Spinal cord (tissue), 10 donors: Measurements from ENCODE around the gene TJAP1. TPM values are rescaled to one million over a fixed set of nuclear protein-coding genes. Genes with fewer than 3 reads are reported as not detected.

Experiments used
- DNase-seq, 6 donors: peaks; one replicate each; pipeline versions ENCODE4 v3.0.0 to v3.0.0-alpha.2; 2013 to 2015; ENCODE audit warnings: low spot score in 6 of 6, low read depth in 4 of 6
- H3K27ac ChIP-seq: one replicate; pipeline ENCODE4 v1.5.1; 2013; ENCODE audit warnings: low read depth, low read length, control low read depth
- H3K27me3 ChIP-seq: one replicate; pipeline ENCODE4 v1.6.1; 2013; ENCODE audit warnings: low read length; ENCODE audit not compliant: control insufficient read depth, insufficient read depth
- H3K36me3 ChIP-seq: one replicate; pipeline ENCODE4 v1.6.1; 2013; ENCODE audit warnings: low read length; ENCODE audit not compliant: control insufficient read depth, insufficient read depth
- H3K4me1 ChIP-seq: one replicate; pipeline ENCODE4 v1.6.1; 2013; ENCODE audit warnings: low read length; ENCODE audit not compliant: control insufficient read depth, insufficient read depth
- H3K4me3 ChIP-seq: one replicate; pipeline ENCODE4 v1.5.1; 2013; ENCODE audit warnings: low read depth, low read length, control low read depth
- H3K9me3 ChIP-seq: one replicate; pipeline ENCODE4 v1.6.1; 2013; ENCODE audit warnings: low read length; ENCODE audit not compliant: control insufficient read depth, insufficient read depth
- WGBS: methylation state at CpG from one replicate; pipeline ENCODE4 v1.1.5; 2013; ENCODE audit warnings: missing lambda C conversion rate; ENCODE audit not compliant: insufficient coverage; 5-methylcytosine and 5-hydroxymethylcytosine counted together
- polyA plus RNA-seq, 2 donors: library from polyadenylated mRNA; unstranded; fragments of 120-200 nt; gene quantifications; one replicate each; pipeline ENCODE4 v1.2.1, GENCODE V29; 2013; ENCODE audit not compliant: insufficient read length in 2 of 2
- total RNA-seq, 2 donors: library from RNA; depleted of rRNA in 1 of 2; stranded (reverse); fragments of 120-200 nt in 1 of 2; fragments of >200 nt in 1 of 2; gene quantifications; one replicate each; pipeline versions ENCODE4 v1.2.3 to v1.2.4, GENCODE V29; 2013 to 2014
- donor health status: healthy.

Gene TJAP1
- total and polyA plus RNA-seq, 4 donors, result 8.8 to 46.4 (median 26.1) TPM

- H3K36me3 ChIP-seq, result peaks cover 70% of the 10 kb centered on the region
Measured at GRCh38 chr6:43435682-43436437, 41.5 kb upstream of the TJAP1 start.

DNA sequence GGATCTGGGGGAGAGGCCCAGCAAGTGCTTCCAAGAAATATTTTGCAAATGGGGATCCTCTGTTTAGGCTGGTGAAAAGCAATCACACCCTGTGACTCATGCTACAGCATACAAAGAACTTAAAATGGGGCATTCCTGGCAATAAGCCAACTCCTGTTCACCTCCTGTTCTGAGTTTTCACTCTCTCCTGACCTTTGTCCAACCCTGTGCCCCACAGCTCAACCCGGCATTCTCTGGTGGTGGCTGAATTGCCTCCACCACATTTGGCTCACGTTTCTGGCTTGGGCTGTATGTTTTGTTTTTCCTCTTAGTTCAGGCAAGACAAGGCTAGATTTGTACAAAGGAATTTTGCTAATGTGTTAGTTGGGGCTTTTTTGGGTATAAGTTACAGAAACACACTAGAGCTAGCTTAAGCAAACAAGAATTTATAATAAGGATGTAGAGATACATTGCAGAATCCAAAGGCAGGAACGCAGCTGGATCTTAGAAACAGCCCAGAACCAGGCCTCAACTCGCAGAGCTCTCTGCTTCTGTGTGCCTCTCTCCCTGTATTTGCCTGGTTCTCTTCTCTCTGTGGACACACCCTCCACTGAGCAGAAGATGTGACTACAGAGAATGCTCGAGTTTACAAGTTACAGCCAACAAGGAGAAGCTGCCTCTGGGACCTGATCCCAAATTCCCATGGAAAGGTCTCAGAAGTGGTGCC lies 40.6 kb upstream of the TJAP1 start:
- Histone ChIP-seq H3K27me3 (no peaks in the 10 kb centered on the region), H3K9me3 (no peaks in the 10 kb centered on the region), H3K4me1 (peaks cover 7% of the 10 kb centered on the region), H3K4me3 (no peak overlapping the region), H3K36me3 (peaks cover 72% of the 10 kb centered on the region), H3K27ac (peak overlapping the region; percentile 59)
- 60% methylated on average over 3 of the region's 5 CpGs for WGBS
- DNase-seq, result peak in 2 of 6 donors; percentile 9 to 51

More at GRCh38 chr6:43435682-43436437, 41.5 kb upstream of the TJAP1 start:
- H3K27ac ChIP-seq, result peak overlapping the region; percentile 59
- no peak overlapping the region for H3K4me3 ChIP-seq
- no peaks in the 10 kb centered on the region for H3K27me3 ChIP-seq
- H3K4me1 ChIP-seq, result peaks cover 7% of the 10 kb centered on the region
- WGBS, result 84% methylated on average over 6 of the region's 9 CpGs
- H3K9me3 ChIP-seq, result no peaks in the 10 kb centered on the region
- no peak for DNase-seq

DNA sequence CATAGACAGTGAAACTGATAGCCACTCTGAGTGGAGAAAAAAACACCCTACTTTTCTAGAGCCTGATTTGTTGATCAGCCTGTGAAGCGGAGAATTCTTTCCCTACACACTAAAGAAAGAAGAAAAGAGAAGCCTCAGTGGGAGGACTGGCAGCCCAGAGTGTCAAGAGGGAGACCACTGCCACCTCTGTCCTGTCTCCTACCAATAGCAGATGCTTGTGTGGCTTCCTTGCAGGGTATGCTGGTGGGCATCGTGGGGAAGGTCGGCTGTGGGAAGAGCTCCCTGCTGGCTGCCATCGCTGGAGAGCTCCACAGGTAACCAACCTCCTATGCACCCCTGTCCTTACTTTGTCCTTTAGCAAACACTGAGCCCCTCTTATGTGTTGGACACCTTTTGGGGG lies 39.7 kb upstream of the TJAP1 start:
- H3K27ac ChIP-seq, result no peak overlapping the region
- WGBS, result no CpG with 5 or more reads among the region's 4 CpGs
- H3K36me3 ChIP-seq, result peaks cover 72% of the 10 kb centered on the region

GRCh38 chr6:43442935-43443334 lies 34.4 kb upstream of the TJAP1 start:
- no peaks in the 10 kb centered on the region for H3K27me3 ChIP-seq
- H3K4me3 ChIP-seq, result no peak overlapping the region
- no peaks in the 10 kb centered on the region for H3K9me3 ChIP-seq
- DNase-seq, result no peak
- H3K27ac ChIP-seq, result no peak overlapping the region
- WGBS, result 89% methylated on average over 14 of the region's 14 CpGs
- H3K36me3 ChIP-seq, result peaks cover 92% of the 10 kb centered on the region
- H3K4me1 ChIP-seq, result no peaks in the 10 kb centered on the region

More for the DNA sequence above, 39.7 kb upstream of the TJAP1 start:
- no peak for DNase-seq
- H3K27me3 ChIP-seq, result no peaks in the 10 kb centered on the region
- no peaks in the 10 kb centered on the region for H3K9me3 ChIP-seq
- peaks cover 7% of the 10 kb centered on the region for H3K4me1 ChIP-seq
- H3K4me3 ChIP-seq, result no peak overlapping the region

GRCh38 chr6:43444036-43444435 lies 33.3 kb upstream of the TJAP1 start:
- 86% methylated on average over 8 of the region's 10 CpGs for WGBS
- Histone ChIP-seq H3K4me3 (no peak overlapping the region), H3K27ac (no peak overlapping the region), H3K36me3 (peaks cover 91% of the 10 kb centered on the region), H3K4me1 (no peaks in the 10 kb centered on the region), H3K9me3 (no peaks in the 10 kb centered on the region), H3K27me3 (no peaks in the 10 kb centered on the region)
- DNase-seq, result no peak

DNA sequence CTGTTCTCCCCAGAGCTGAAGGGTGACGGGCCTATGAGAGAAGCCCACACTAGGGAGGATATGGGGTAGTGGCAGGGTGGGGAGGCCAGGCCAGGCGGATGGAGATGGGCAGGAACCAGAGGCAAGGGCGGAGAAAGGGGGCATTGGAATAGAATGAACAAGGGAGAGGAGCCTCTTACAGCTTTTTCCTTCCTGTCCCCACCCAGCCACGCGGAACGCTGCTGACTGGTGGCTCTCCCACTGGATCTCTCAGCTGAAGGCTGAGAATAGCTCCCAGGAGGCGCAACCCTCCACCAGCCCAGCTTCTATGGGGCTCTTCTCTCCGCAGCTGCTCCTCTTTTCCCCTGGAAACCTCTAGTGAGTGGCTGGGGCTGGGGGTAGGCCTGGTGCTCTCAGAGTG lies 32.8 kb upstream of the TJAP1 start:
- Histone ChIP-seq H3K4me1 (no peaks in the 10 kb centered on the region), H3K27ac (no peak overlapping the region), H3K4me3 (no peak overlapping the region), H3K27me3 (no peaks in the 10 kb centered on the region), H3K36me3 (peaks cover 90% of the 10 kb centered on the region), H3K9me3 (no peaks in the 10 kb centered on the region)
- 86% methylated on average over 1 of the region's 8 CpGs for WGBS
- no peak for DNase-seq

DNA sequence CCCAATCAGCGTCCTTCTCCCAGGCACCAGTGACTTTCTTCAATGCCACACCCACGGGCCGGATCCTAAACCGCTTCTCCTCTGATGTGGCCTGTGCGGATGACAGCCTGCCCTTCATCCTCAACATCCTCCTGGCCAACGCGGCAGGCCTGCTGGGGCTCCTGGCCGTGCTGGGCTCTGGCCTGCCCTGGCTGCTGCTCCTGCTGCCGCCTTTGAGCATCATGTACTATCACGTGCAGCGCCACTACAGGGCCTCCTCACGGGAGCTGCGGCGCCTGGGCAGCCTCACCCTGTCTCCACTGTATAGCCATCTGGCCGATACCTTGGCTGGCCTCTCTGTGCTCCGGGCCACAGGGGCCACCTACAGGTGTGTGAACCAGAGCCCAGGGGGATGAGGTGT lies 31.8 kb upstream of the TJAP1 start:
- Histone ChIP-seq H3K4me3 (no peak overlapping the region), H3K9me3 (no peaks in the 10 kb centered on the region), H3K27me3 (no peaks in the 10 kb centered on the region), H3K36me3 (peaks cover 91% of the 10 kb centered on the region), H3K4me1 (no peaks in the 10 kb centered on the region), H3K27ac (no peak overlapping the region)
- no peak for DNase-seq
- 89% methylated on average over 16 of the region's 16 CpGs for WGBS

GRCh38 chr6:43447604-43448003 lies 29.8 kb upstream of the TJAP1 start:
- no peak overlapping the region for H3K4me3 ChIP-seq
- WGBS, result 91% methylated on average over 16 of the region's 16 CpGs
- no peaks in the 10 kb centered on the region for H3K27me3 ChIP-seq
- H3K4me1 ChIP-seq, result no peaks in the 10 kb centered on the region
- no peak for DNase-seq
- H3K36me3 ChIP-seq, result peaks cover 88% of the 10 kb centered on the region
- H3K27ac ChIP-seq, result no peak overlapping the region
- no peaks in the 10 kb centered on the region for H3K9me3 ChIP-seq

GRCh38 chr6:43448916-43449315 lies 28.5 kb upstream of the TJAP1 start:
- 88% methylated on average over 2 of the region's 4 CpGs for WGBS

GRCh38 chr6:43450699-43451131 lies 26.7 kb upstream of the TJAP1 start:
- Histone ChIP-seq H3K27me3 (peaks cover 2% of the 10 kb centered on the region), H3K4me1 (peaks cover 16% of the 10 kb centered on the region), H3K27ac (no peak overlapping the region), H3K9me3 (no peaks in the 10 kb centered on the region), H3K36me3 (peaks cover 62% of the 10 kb centered on the region), H3K4me3 (no peak overlapping the region)
- 95% methylated on average over 7 of the region's 13 CpGs for WGBS
- DNase-seq, result no peak

More at GRCh38 chr6:43448916-43449315, 28.5 kb upstream of the TJAP1 start:
- Histone ChIP-seq H3K4me1 (peaks cover 3% of the 10 kb centered on the region), H3K27ac (no peak overlapping the region), H3K27me3 (no peaks in the 10 kb centered on the region), H3K36me3 (peaks cover 80% of the 10 kb centered on the region), H3K4me3 (no peak overlapping the region), H3K9me3 (no peaks in the 10 kb centered on the region)
- no peak for DNase-seq
